HepG2 (cell line): ENCODE measurements around the gene SULT1E1. TPM values are rescaled to one million over a fixed set of nuclear protein-coding genes. Genes with fewer than 3 reads are reported as not detected.

Experiments used
- HMGXB3 ChIP-seq: sonication (generic); formaldehyde crosslinking; IDR thresholded peaks from 2 replicates; pipeline ENCODE4 v1.4.0; 2020; ENCODE audit warnings: missing genetic modification reagents, borderline replicate concordance
- HNF4G ChIP-seq, 2 experiments: sonication (generic) in 1 of 2; formaldehyde crosslinking in 1 of 2; IDR thresholded peaks; 2 replicates each; pipeline versions ENCODE4 v1.4.0 to v1.6.1; 2011 to 2020; ENCODE audit warnings: borderline replicate concordance in 2 of 2, low read depth in 2 of 2, mild to moderate bottlenecking in 2 of 2, low read length in 1 of 2, missing genetic modification reagents in 1 of 2, moderate library complexity in 1 of 2
- IRF1 ChIP-seq: sonication (generic); formaldehyde crosslinking; IDR thresholded peaks from 2 replicates; pipeline ENCODE4 v1.4.0; 2020; ENCODE audit warnings: low read depth, mild to moderate bottlenecking, missing genetic modification reagents
- NCOA5 ChIP-seq: sonication (generic); formaldehyde crosslinking; IDR thresholded peaks from 2 replicates; pipeline ENCODE4 v1.4.0; 2020; ENCODE audit warnings: missing genetic modification reagents
- NFE2 ChIP-seq: sonication (generic); formaldehyde crosslinking; IDR thresholded peaks from 2 replicates; pipeline ENCODE4 v1.4.0; 2020; ENCODE audit warnings: missing genetic modification reagents
- NFKBIZ ChIP-seq: IDR thresholded peaks from 2 replicates; pipeline ENCODE4 v1.6.1; 2018; ENCODE audit warnings: missing genetic modification reagents, missing compliant biosample characterization
- NKX3-1 ChIP-seq: sonication (generic); formaldehyde crosslinking; IDR thresholded peaks from 2 replicates; pipeline ENCODE4 v1.5.0; 2020; ENCODE audit warnings: missing genetic modification reagents
- SCMH1 ChIP-seq: sonication (generic); formaldehyde crosslinking; IDR thresholded peaks from 2 replicates; pipeline ENCODE4 v1.9.0; 2021; ENCODE audit warnings: missing genetic modification reagents, mild to moderate bottlenecking, borderline replicate concordance
- SRSF1 ChIP-seq: fragments of 200-400 bp; formaldehyde crosslinking; optimal IDR thresholded peaks from 2 replicates; pipeline ENCODE3; 2017; ENCODE audit warnings: mild to moderate bottlenecking, low read depth, low read length, moderate library complexity
- TARDBP ChIP-seq: sonication (generic); formaldehyde crosslinking; IDR thresholded peaks from 2 replicates; pipeline ENCODE4 v1.8.0; 2022; ENCODE audit warnings: mild to moderate bottlenecking, missing genetic modification reagents
- TBX3 ChIP-seq: fragments of 450-650 bp; IDR thresholded peaks from 2 replicates; pipeline ENCODE4 v1.6.1; 2017; ENCODE audit warnings: antibody characterized with exemption, mild to moderate bottlenecking, inconsistent platforms, borderline replicate concordance
- TRAFD1 ChIP-seq: sonication (generic); formaldehyde crosslinking; IDR thresholded peaks from 2 replicates; pipeline ENCODE4 v1.5.1; 2020; ENCODE audit warnings: missing genetic modification reagents, mild to moderate bottlenecking, borderline replicate concordance
- ZFP1 ChIP-seq: IDR thresholded peaks from 2 replicates; pipeline ENCODE4 v1.6.1; 2016
- ZFP36L2 ChIP-seq: sonication (generic); formaldehyde crosslinking; IDR thresholded peaks from 2 replicates; pipeline ENCODE4 v1.4.0; 2020; ENCODE audit warnings: missing genetic modification reagents
- ZNF136 ChIP-seq: sonication (generic); formaldehyde crosslinking; IDR thresholded peaks from 2 replicates; pipeline ENCODE4 v1.8.1; 2022; ENCODE audit warnings: low read depth, mild to moderate bottlenecking, moderate library complexity, missing genetic modification reagents
- ZNF235 ChIP-seq: sonication (generic); formaldehyde crosslinking; IDR thresholded peaks from 2 replicates; pipeline ENCODE4 v1.8.1; 2023; ENCODE audit warnings: mild to moderate bottlenecking, missing genetic modification reagents, borderline replicate concordance
- ZNF274 ChIP-seq: sonication (generic); formaldehyde crosslinking; IDR thresholded peaks from 2 replicates; pipeline ENCODE4 v1.5.1; 2020; ENCODE audit warnings: mild to moderate bottlenecking, missing genetic modification reagents
- ZNF367 ChIP-seq: sonication (generic); formaldehyde crosslinking; IDR thresholded peaks from 2 replicates; pipeline ENCODE4 v1.4.0; 2020; ENCODE audit warnings: missing genetic modification reagents, borderline replicate concordance
- ZNF460 ChIP-seq: sonication (generic); formaldehyde crosslinking; IDR thresholded peaks from 2 replicates; pipeline ENCODE4 v1.5.1; 2020; ENCODE audit warnings: missing genetic modification reagents, mild to moderate bottlenecking, borderline replicate concordance
- ZNF577 ChIP-seq: sonication (generic); formaldehyde crosslinking; IDR thresholded peaks from 2 replicates; pipeline ENCODE4 v1.4.0; 2020; ENCODE audit warnings: mild to moderate bottlenecking, low read depth, missing genetic modification reagents, borderline replicate concordance
- ZNF580 ChIP-seq: IDR thresholded peaks from 2 replicates; pipeline ENCODE4 v1.6.1; 2016; ENCODE audit warnings: low read depth, borderline replicate concordance
- ZNF615 ChIP-seq: sonication (generic); formaldehyde crosslinking; IDR thresholded peaks from 2 replicates; pipeline ENCODE4 v1.5.0; 2020; ENCODE audit warnings: mild to moderate bottlenecking, missing genetic modification reagents, borderline replicate concordance
- ZNF83 ChIP-seq: sonication (generic); formaldehyde crosslinking; IDR thresholded peaks from 2 replicates; pipeline ENCODE4 v1.4.0; 2020; ENCODE audit warnings: missing genetic modification reagents, mild to moderate bottlenecking, borderline replicate concordance
- polyA plus RNA-seq, 8 experiments: library from polyadenylated mRNA; depleted of rRNA in 3 of 8; stranded (reverse) in 7 of 8; unstranded in 1 of 8; fragments of >200 nt; fragmentation: Illumina TruSeq in 4 of 8; extraction: Trizol in 4 of 8; gene quantifications; 2 replicates each; pipeline versions ENCODE4 v1.2.1 to v1.2.3, GENCODE V29; 2011 to 2016; ENCODE audit warnings: low read depth in 4 of 8, missing spikeins in 1 of 8, mixed read lengths in 1 of 8; ENCODE audit not compliant: insufficient read depth in 1 of 8
- total RNA-seq, 5 experiments: library from RNA; depleted of rRNA; stranded (reverse); fragments of >200 nt; fragmentation: Illumina TruSeq; extraction: Trizol; gene quantifications; 2 replicates each; pipeline ENCODE4 v1.2.3, GENCODE V29; 2016; ENCODE audit warnings: low read depth in 1 of 5

The SULT1E1 gene
- total and polyA plus RNA-seq, 2 of the 13 experiments (the other 11 are each of a cell fraction or from before 2014, with no cell fraction given) = 1.7 to 3.9 TPM

- peak; percentile 86 for TF ChIP-seq ZFP1 (CRISPR knock-in tag)
- TF ChIP-seq ZNF580 = peak; percentile 96
- no peak for TF ChIP-seq ZNF274 (CRISPR knock-in tag)
- TF ChIP-seq NCOA5 = no peak
- no peak for TF ChIP-seq ZNF460
- no peak for TF ChIP-seq SRSF1
- no peak for TF ChIP-seq ZNF367
- TF ChIP-seq ZNF615 (CRISPR knock-in tag) = no peak
- TF ChIP-seq TARDBP (CRISPR knock-in tag) = peak; percentile 77; the same call in 1 of the 2 replicates
- no peak for TF ChIP-seq NFE2 (CRISPR knock-in tag)
- 0 out of 2 replicates have a peak, but pooled peaks have one; percentile 54 for TF ChIP-seq ZFP36L2 (CRISPR knock-in tag)
- TF ChIP-seq ZNF577 = no peak
- peak; percentile 92 for TF ChIP-seq HNF4G (IDR thresholded peaks at IDR 0.05; ENCODE audit: borderline replicate concordance, low read depth, low read length)
- TF ChIP-seq HNF4G (CRISPR knock-in tag; IDR thresholded peaks at IDR 0.05; ENCODE audit: borderline replicate concordance, low read depth) = peak; percentile 67; the same call in 1 of the 2 replicates
- no peak for TF ChIP-seq SCMH1 (CRISPR knock-in tag)
- TF ChIP-seq ZNF83 (CRISPR knock-in tag) = no peak
- TF ChIP-seq HMGXB3 = no peak; the same call in 1 of the 2 replicates
- no peak; the same call in 1 of the 2 replicates for TF ChIP-seq NKX3-1 (CRISPR knock-in tag)
- TF ChIP-seq TRAFD1 (CRISPR knock-in tag) = no peak
- TF ChIP-seq TBX3 = peak; percentile 95
- no peak for TF ChIP-seq IRF1 (CRISPR knock-in tag)
- TF ChIP-seq ZNF136 (CRISPR knock-in tag) = no peak; the same call in 1 of the 2 replicates
- TF ChIP-seq ZNF235 (CRISPR knock-in tag) = no peak
- no peak for TF ChIP-seq NFKBIZ
Measured at GRCh38 chr4:69823481-69824186, 36.3 kb downstream of the SULT1E1 start (continued).
